ENCODE results near the gene ZG16B.

Gene ZG16B

GRCh38 chr16:2799859-2800226, 30.3 kb upstream of the ZG16B start (continued):
- no peak for TF ChIP-seq ZNF626 (tag by site-specific recombination; IDR thresholded peaks at IDR 0.05)
- TF ChIP-seq, protein P1, sequence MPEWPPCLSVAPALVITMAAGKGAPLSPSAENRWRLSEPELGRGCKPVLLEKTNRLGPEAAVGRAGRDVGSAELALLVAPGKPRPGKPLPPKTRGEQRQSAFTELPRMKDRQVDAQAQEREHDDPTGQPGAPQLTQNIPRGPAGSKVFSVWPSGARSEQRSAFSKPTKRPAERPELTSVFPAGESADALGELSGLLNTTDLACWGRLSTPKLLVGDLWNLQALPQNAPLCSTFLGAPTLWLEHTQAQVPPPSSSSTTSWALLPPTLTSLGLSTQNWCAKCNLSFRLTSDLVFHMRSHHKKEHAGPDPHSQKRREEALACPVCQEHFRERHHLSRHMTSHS (tag by site-specific recombination; IDR thresholded peaks at IDR 0.05), result no peak
- peak; percentile 84; the same call in 1 of the 2 replicates for TF ChIP-seq ZNF639 (tag by site-specific recombination; IDR thresholded peaks at IDR 0.05)
- TF ChIP-seq IKZF3 (tag by site-specific recombination; IDR thresholded peaks at IDR 0.05), result peak; percentile 80
- peak; percentile 68; the same call in 1 of the 2 replicates for TF ChIP-seq ZNF324 (tag by site-specific recombination; IDR thresholded peaks at IDR 0.05)
- no peak for TF ChIP-seq ZBTB48 (tag by site-specific recombination; IDR thresholded peaks at IDR 0.05)
- no peak for TF ChIP-seq ZNF501 (tag by site-specific recombination; IDR thresholded peaks at IDR 0.05)
- TF ChIP-seq WT1 (tag by site-specific recombination; IDR thresholded peaks at IDR 0.05), result peak; percentile 96
- TF ChIP-seq GLIS1 (tag by site-specific recombination; IDR thresholded peaks at IDR 0.05), result peak; percentile 45; the same call in 1 of the 2 replicates
- TF ChIP-seq ZNF184 (tag by site-specific recombination; IDR thresholded peaks at IDR 0.05), result peak; percentile 88
- TF ChIP-seq KLF1 (tag by site-specific recombination; IDR thresholded peaks at IDR 0.05), result peak; percentile 86
- peak; percentile 95 for TF ChIP-seq ZNF24 (tag by site-specific recombination; IDR thresholded peaks at IDR 0.05)
- 0 out of 2 replicates have a peak, but pooled peaks have one; percentile 45 for TF ChIP-seq HIC1 (tag by site-specific recombination; IDR thresholded peaks at IDR 0.05)
- TF ChIP-seq, protein P2, sequence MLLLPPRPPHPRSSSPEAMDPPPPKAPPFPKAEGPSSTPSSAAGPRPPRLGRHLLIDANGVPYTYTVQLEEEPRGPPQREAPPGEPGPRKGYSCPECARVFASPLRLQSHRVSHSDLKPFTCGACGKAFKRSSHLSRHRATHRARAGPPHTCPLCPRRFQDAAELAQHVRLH (tag by site-specific recombination; IDR thresholded peaks at IDR 0.05), result 0 out of 2 replicates have a peak, but pooled peaks have one; percentile 27
- TF ChIP-seq, protein P3, sequence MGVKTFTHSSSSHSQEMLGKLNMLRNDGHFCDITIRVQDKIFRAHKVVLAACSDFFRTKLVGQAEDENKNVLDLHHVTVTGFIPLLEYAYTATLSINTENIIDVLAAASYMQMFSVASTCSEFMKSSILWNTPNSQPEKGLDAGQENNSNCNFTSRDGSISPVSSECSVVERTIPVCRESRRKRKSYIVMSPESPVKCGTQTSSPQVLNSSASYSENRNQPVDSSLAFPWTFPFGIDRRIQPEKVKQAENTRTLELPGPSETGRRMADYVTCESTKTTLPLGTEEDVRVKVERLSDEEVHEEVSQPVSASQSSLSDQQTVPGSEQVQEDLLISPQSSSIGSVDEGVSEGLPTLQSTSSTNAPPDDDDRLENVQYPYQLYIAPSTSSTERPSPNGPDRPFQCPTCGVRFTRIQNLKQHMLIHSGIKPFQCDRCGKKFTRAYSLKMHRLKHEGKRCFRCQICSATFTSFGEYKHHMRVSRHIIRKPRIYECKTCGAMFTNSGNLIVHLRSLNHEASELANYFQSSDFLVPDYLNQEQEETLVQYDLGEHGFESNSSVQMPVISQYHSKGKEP (tag by site-specific recombination; IDR thresholded peaks at IDR 0.05), result peak; percentile 89
- no peak for TF ChIP-seq ZNF521 (tag by site-specific recombination; IDR thresholded peaks at IDR 0.05)
- peak; percentile 61; the same call in 1 of the 2 replicates for TF ChIP-seq ZNF843 (tag by site-specific recombination; IDR thresholded peaks at IDR 0.05)
- TF ChIP-seq HOXA7 (CRISPR knock-in tag; IDR thresholded peaks at IDR 0.05; ENCODE audit: borderline replicate concordance), result no peak
- no peak for TF ChIP-seq ZNF48 (tag by site-specific recombination; IDR thresholded peaks at IDR 0.05)
- TF ChIP-seq PRDM4 (tag by site-specific recombination; IDR thresholded peaks at IDR 0.05), result 0 out of 2 replicates have a peak, but pooled peaks have one; percentile 32
- TF ChIP-seq BCL6B (tag by site-specific recombination; IDR thresholded peaks at IDR 0.05), result no peak
- TF ChIP-seq EGR2 (tag by site-specific recombination; IDR thresholded peaks at IDR 0.05; ENCODE audit: low read depth), result no peak
- TF ChIP-seq ZNF280D (tag by site-specific recombination; IDR thresholded peaks at IDR 0.05), result no peak
- peak; percentile 89 for TF ChIP-seq OSR2 (tag by site-specific recombination; IDR thresholded peaks at IDR 0.05)
- TF ChIP-seq ZNF600 (tag by site-specific recombination; IDR thresholded peaks at IDR 0.05), result peak; percentile 98
- TF ChIP-seq ZNF354C (tag by site-specific recombination; IDR thresholded peaks at IDR 0.05; ENCODE audit: borderline replicate concordance, low read depth), result no peak
- TF ChIP-seq HOXC10 (CRISPR knock-in tag; IDR thresholded peaks at IDR 0.05), result no peak
- peak; percentile 27; the same call in 1 of the 2 replicates for TF ChIP-seq ZBTB21 (tag by site-specific recombination; IDR thresholded peaks at IDR 0.05)
